Ectodermal cell (in vitro differentiated cells): ENCODE results near the gene RECQL.

Source experiments
- H3K27ac ChIP-seq: 2 replicates; pipeline ENCODE4 v1.7.0; 2013; ENCODE audit warnings: mild to moderate bottlenecking, low read depth, low read length; ENCODE audit not compliant: insufficient read depth, poor library complexity, severe bottlenecking
- H3K27me3 ChIP-seq: 2 replicates; pipeline ENCODE4 v1.7.0; 2013; ENCODE audit warnings: mild to moderate bottlenecking, low read length; ENCODE audit not compliant: insufficient read depth, control insufficient read depth, poor library complexity, severe bottlenecking
- H3K36me3 ChIP-seq: one replicate; pipeline ENCODE4 v1.7.0; 2013; ENCODE audit warnings: low read length; ENCODE audit not compliant: control insufficient read depth, insufficient read depth
- H3K4me1 ChIP-seq: one replicate; pipeline ENCODE4 v1.7.0; 2013; ENCODE audit warnings: low read length; ENCODE audit not compliant: control insufficient read depth, insufficient read depth
- H3K4me3 ChIP-seq: 2 replicates; pipeline ENCODE4 v1.7.0; 2013; ENCODE audit warnings: low read depth, low read length, control low read depth; ENCODE audit not compliant: insufficient read depth
- H3K9me3 ChIP-seq: 2 replicates; pipeline ENCODE4 v1.7.0; 2013; ENCODE audit warnings: mild to moderate bottlenecking, low read length, moderate library complexity; ENCODE audit not compliant: control insufficient read depth
- WGBS, 2 experiments: methylation state at CpG; one replicate each; pipeline ENCODE4 v1.1.7; 2013; ENCODE audit warnings: missing lambda C conversion rate in 2 of 2; 5-methylcytosine and 5-hydroxymethylcytosine counted together

The RECQL gene

DNA sequence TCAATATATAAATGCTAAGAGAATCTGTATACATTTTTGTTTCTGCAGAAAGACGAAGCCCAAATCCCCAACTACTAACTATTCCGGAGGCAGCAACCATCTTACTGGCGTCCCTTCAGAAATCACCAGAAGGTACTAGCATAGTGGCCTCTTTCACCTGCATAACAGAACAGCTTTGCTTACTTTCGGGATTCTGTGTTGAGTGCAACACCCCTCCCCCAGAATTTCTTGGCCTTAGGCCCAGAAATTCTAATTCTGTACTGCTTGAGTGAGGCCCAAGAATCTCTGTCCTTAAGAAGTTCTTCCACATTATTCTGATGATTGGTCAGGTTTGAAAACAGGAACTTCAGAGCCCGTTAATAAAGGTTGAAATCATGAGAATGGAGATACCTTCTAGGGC is 27.5 kb upstream of the RECQL start:
- H3K9me3 ChIP-seq: no peaks in the 10 kb centered on the region
- no peaks in the 10 kb centered on the region for H3K36me3 ChIP-seq
- no peak overlapping the region for H3K27ac ChIP-seq
- WGBS, 2 experiments: 87 to 91% methylated on average over 5 of the region's 5 CpGs
- H3K27me3 ChIP-seq: peaks cover 54% of the 10 kb centered on the region
- no peaks in the 10 kb centered on the region for H3K4me1 ChIP-seq
- H3K4me3 ChIP-seq: no peak overlapping the region

DNA sequence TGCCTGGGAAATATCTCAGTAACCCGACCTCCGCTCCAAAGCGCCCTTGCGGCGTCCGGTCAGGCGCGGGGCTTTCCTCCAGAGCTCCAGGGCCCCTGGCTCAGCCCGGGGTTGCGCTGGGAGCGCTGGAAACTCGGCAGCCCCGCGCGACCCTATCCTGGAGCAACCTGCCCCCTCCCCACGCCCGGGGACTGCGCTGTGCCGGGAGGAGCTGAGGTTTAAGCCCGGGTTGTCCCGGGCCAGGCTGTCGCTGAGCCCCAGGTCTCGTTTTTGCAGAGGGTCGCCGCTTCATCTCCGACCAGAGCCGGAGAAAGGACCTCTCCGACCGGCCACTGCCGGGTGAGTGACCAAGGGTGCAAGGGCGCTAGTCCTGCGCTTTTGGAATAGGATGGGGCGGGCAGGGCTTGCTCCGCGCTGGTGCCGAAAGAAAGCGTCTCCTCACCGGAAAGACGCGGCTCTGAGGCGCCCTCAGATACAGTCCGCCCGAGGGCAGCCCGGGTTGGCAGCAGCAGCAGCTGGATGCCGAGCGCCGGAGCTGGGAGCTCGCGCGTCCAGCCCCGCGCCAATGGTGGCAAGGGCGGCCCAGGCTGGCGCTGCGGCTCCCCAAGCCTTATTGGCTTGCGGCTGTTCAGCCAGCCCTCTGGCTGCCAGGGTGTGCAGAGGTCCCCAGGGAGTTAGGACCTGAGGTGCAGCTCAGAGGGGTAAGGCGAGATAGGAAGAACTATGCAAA is 26.2 kb upstream of the RECQL start:
- Histone ChIP-seq H3K4me1 (no peaks in the 10 kb centered on the region), H3K27me3 (peaks cover 54% of the 10 kb centered on the region), H3K36me3 (no peaks in the 10 kb centered on the region), H3K27ac (no peak overlapping the region), H3K4me3 (peak overlapping the region; percentile 67), H3K9me3 (no peaks in the 10 kb centered on the region)
- WGBS, 2 experiments: 1% methylated on average over 57 of the region's 57 CpGs

GRCh38 chr12:21526721-21527345 is 25.4 kb upstream of the RECQL start:
- peak overlapping the region; percentile 67 for H3K4me3 ChIP-seq
- no peak overlapping the region for H3K27ac ChIP-seq
- no peaks in the 10 kb centered on the region for H3K9me3 ChIP-seq
- H3K27me3 ChIP-seq: peaks cover 54% of the 10 kb centered on the region
- 53 to 57% methylated on average over 9 to 12 of the region's 12 CpGs for WGBS, 2 experiments
- no peaks in the 10 kb centered on the region for H3K36me3 ChIP-seq
- H3K4me1 ChIP-seq: no peaks in the 10 kb centered on the region

GRCh38 chr12:21526053-21526452 is 24.6 kb upstream of the RECQL start, which contains the start of gene SPX:
Gene SPX (plus strand): TSS chr12:21526296. CDS start chr12:21526473, 177 bp downstream.
- Histone ChIP-seq H3K9me3 (no peaks in the 10 kb centered on the region), H3K27ac (no peak within 1 kb of the TSS), H3K36me3 (no peaks in the 10 kb centered on the region), H3K4me3 (peak within 1 kb of the TSS; percentile 67), H3K27me3 (peaks cover 47% of the 10 kb centered on the region), H3K4me1 (no peaks in the 10 kb centered on the region)
- whole genome bisulfite sequencing, 2 experiments: 80% methylated on average over 1 of the region's 1 CpG; no CpG with 5 or more reads in 1 of the 2 experiments

DNA sequence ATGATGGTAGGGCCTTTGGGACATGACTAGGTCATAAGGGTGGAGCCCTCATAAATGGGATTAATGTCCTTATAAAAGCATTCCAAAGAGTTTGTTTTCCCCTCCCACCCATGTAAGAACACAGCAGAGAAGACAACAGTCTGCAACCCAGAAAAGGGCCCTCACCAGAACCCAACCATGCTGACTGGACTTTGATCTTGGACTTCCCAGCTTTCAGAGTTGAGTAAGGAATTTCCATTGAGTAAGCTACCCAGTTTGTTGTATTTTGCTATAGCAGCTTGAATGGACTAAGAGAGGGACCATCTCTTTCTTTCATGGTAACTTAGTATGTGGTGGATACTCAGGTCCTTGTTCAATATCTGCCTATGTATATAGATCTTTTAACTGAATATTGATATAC is 21.7 kb upstream of the RECQL start:
- Histone ChIP-seq H3K9me3 (no peaks in the 10 kb centered on the region), H3K4me3 (no peak overlapping the region), H3K27me3 (peaks cover 27% of the 10 kb centered on the region), H3K36me3 (no peaks in the 10 kb centered on the region), H3K4me1 (no peaks in the 10 kb centered on the region), H3K27ac (no peak overlapping the region)

- H3K27me3 ChIP-seq: peaks cover 11% of the 10 kb centered on the region
- no peaks in the 10 kb centered on the region for H3K9me3 ChIP-seq
- no peak overlapping the region for H3K4me3 ChIP-seq
- H3K4me1 ChIP-seq: no peaks in the 10 kb centered on the region
- H3K36me3 ChIP-seq: no peaks in the 10 kb centered on the region
- 74 to 83% methylated on average over 1 of the region's 1 CpG for WGBS, 2 experiments
- H3K27ac ChIP-seq: no peak overlapping the region
These were observed 20.1 kb upstream of the RECQL start for GRCh38 chr12:21521541-21521940.

DNA sequence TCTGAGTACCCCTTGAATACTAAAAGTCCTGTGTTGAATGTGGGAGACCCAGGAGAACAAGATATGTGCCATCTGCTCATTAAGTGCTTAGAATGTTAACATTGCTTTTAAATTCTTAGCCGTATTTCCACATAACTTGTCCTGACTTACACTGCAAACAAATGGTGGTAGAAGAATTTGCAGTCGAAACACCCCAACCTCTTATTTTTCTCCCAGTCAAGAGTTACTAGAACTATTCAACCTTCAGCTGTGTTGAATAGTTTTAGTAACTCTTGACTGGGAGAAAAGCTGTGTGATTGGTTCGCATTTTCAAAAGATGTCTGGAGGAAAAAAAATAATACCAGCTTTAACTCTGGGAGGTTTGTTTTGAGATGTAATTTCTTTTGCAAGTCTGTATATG is 17.0 kb upstream of the RECQL start:
- 86 to 99% methylated on average over 3 of the region's 3 CpGs for WGBS, 2 experiments
- H3K9me3 ChIP-seq: no peaks in the 10 kb centered on the region
- no peaks in the 10 kb centered on the region for H3K4me1 ChIP-seq
- no peak overlapping the region for H3K4me3 ChIP-seq
- no peaks in the 10 kb centered on the region for H3K36me3 ChIP-seq
- no peak overlapping the region for H3K27ac ChIP-seq
- H3K27me3 ChIP-seq: no peaks in the 10 kb centered on the region

DNA sequence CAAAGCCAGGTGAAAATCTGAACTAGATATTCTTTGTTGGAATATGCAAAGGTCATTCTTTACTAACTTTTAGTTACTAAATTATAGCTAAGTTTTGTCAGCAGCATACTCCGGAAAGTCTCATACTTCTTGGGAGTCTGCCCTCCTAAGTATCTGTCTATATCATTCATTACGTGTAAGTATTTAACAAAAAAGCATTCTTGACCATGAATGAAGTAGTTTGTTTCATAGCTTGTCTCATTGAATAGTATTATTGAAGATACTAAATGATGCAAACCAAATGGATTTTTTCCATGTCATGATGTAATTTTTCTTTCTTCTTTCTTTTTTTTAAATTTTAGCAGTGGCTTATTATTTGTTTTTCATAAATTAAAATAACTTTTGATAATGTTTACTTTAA is 14.8 kb upstream of the RECQL start:
- Histone ChIP-seq H3K4me1 (no peaks in the 10 kb centered on the region), H3K36me3 (no peaks in the 10 kb centered on the region), H3K27ac (no peak overlapping the region), H3K9me3 (no peaks in the 10 kb centered on the region), H3K27me3 (no peaks in the 10 kb centered on the region), H3K4me3 (no peak overlapping the region)
- 100% methylated on average over 1 of the region's 2 CpGs; no CpG with 5 or more reads in 1 of the 2 experiments for WGBS, 2 experiments

DNA sequence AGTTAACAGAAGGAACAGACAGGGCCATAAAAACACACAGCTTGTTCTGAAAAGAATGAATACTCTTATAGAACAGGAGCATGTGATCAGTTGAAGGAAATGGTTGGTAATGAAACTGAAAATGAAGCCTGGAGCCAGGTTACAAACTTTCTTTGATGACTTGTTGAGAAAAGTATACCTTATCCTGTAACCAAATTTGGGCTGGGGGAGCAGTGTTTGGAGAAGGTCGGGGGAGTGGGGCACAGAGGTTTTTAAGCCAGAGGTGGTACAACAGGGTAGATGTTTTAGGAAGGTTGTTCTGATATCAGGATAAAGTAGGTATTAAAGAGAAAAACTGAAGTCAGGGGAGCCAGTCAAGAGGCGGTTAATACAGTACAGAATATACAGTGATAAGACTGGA is 8.3 kb upstream of the RECQL start:
- peaks cover 6% of the 10 kb centered on the region for H3K36me3 ChIP-seq
- H3K27ac ChIP-seq: no peak overlapping the region
- no peaks in the 10 kb centered on the region for H3K4me1 ChIP-seq
- 47 to 50% methylated on average over 2 of the region's 2 CpGs for WGBS, 2 experiments
- H3K4me3 ChIP-seq: no peak overlapping the region
- no peaks in the 10 kb centered on the region for H3K9me3 ChIP-seq
- H3K27me3 ChIP-seq: no peaks in the 10 kb centered on the region

DNA sequence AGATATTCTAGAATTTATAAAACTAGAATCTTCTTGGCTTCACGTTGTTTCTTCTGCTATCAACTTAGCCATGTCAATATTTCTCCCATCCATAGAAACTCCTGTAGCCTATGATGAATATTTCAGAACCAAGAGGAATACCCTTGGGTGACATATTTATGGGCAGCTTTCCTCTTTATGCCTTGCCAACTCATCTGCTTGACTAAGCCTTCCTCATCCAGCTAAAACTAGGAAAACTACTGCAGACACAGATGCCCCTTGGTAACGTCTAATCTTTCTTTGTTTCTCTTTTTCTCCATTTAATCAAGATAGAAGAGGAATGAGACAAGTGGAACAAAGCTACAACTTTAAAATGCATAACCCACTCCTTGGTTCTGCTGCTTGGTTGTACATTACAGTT is 6.4 kb upstream of the RECQL start:
- H3K9me3 ChIP-seq: no peaks in the 10 kb centered on the region
- H3K4me3 ChIP-seq: no peak overlapping the region
- no peak overlapping the region for H3K27ac ChIP-seq
- H3K36me3 ChIP-seq: peaks cover 6% of the 10 kb centered on the region
- no peaks in the 10 kb centered on the region for H3K4me1 ChIP-seq
- WGBS, 2 experiments: 94 to 96% methylated on average over 2 of the region's 2 CpGs
- no peaks in the 10 kb centered on the region for H3K27me3 ChIP-seq
